Ishikawa (cell line): ENCODE measurements around the gene FRMPD2.

Source experiments
- CREB1 ChIP-seq: IDR thresholded peaks from 2 replicates; pipeline ENCODE4 v1.6.1; 2012; ENCODE audit warnings: low read depth
- EGR1 ChIP-seq: IDR thresholded peaks from 2 replicates; pipeline ENCODE4 v1.6.1; 2012
- EP300 ChIP-seq: IDR thresholded peaks from 2 replicates; pipeline ENCODE4 v1.6.1; 2012; ENCODE audit warnings: borderline replicate concordance
- FOXM1 ChIP-seq: IDR thresholded peaks from 2 replicates; pipeline ENCODE4 v1.6.1; 2012; ENCODE audit warnings: low read depth, borderline replicate concordance
- MAX ChIP-seq: IDR thresholded peaks from 2 replicates; pipeline ENCODE4 v1.6.1; 2012
- NFIC ChIP-seq: IDR thresholded peaks from 2 replicates; pipeline ENCODE4 v1.6.1; 2012
- RAD21 ChIP-seq: IDR thresholded peaks from 2 replicates; pipeline ENCODE4 v1.6.1; 2012; ENCODE audit warnings: low read depth
- REST ChIP-seq: IDR thresholded peaks from 2 replicates; pipeline ENCODE4 v1.6.1; 2012; ENCODE audit warnings: low read depth, mild to moderate bottlenecking
- TAF1 ChIP-seq: IDR thresholded peaks from 2 replicates; pipeline ENCODE4 v1.6.1; 2012; ENCODE audit warnings: low read depth, mild to moderate bottlenecking
- TCF12 ChIP-seq: IDR thresholded peaks from 2 replicates; pipeline ENCODE4 v1.6.1; 2012; ENCODE audit warnings: low read depth
- USF1 ChIP-seq: IDR thresholded peaks from 2 replicates; pipeline ENCODE4 v1.6.1; 2012
- YY1 ChIP-seq: IDR thresholded peaks from 2 replicates; pipeline ENCODE4 v1.6.1; 2012; ENCODE audit warnings: low read depth
- ZBTB7A ChIP-seq: IDR thresholded peaks from 2 replicates; pipeline ENCODE4 v1.6.1; 2012; ENCODE audit warnings: low read depth

FRMPD2 gene

GRCh38 chr10:48309711-48310226, 35.3 kb upstream of the FRMPD2 start:
- TF ChIP-seq EP300 (no peak), RAD21 (peak; percentile 41)

- TF ChIP-seq ZBTB7A = no peak
- no peak for TF ChIP-seq TCF12
- no peak for TF ChIP-seq EP300
Observed at GRCh38 chr10:48307711-48308018, 33.2 kb upstream of the FRMPD2 start.

- no peak for TF ChIP-seq CREB1
- peak; percentile 66 for TF ChIP-seq EGR1
- TF ChIP-seq ZBTB7A = 0 out of 2 replicates have a peak, but pooled peaks have one; percentile 29
Observed at GRCh38 chr10:48306870-48307710, 32.6 kb upstream of the FRMPD2 start.

GRCh38 chr10:48306265-48306869, 31.9 kb upstream of the FRMPD2 start, which contains the start of gene MAPK8:
TSS of gene MAPK8 (plus strand) at chr10:48306677. CDS start at chr10:48401661, 94,984 bp downstream.
- TF ChIP-seq EP300 (0 out of 2 replicates have a peak, but pooled peaks have one; percentile 24), USF1 (peak; percentile 90), MAX (peak; percentile 98), TAF1 (no peak), EGR1 (peak; percentile 58; the same call in 1 of the 2 replicates), CREB1 (peak; percentile 43; the same call in 1 of the 2 replicates)

GRCh38 chr10:48305905-48306264, 31.4 kb upstream of the FRMPD2 start:
- no peak for TF ChIP-seq YY1
- TF ChIP-seq ZBTB7A = no peak
- no peak for TF ChIP-seq NFIC
- TF ChIP-seq USF1 = no peak
- no peak for TF ChIP-seq TCF12

GRCh38 chr10:48302515-48303476, 28.3 kb upstream of the FRMPD2 start:
- peak; percentile 41; the same call in 1 of the 2 replicates for TF ChIP-seq REST
- no peak for TF ChIP-seq ZBTB7A

GRCh38 chr10:48300556-48300955, 26.1 kb upstream of the FRMPD2 start:
- TF ChIP-seq USF1 (no peak), EGR1 (no peak), EP300 (no peak), RAD21 (no peak), NFIC (no peak), CREB1 (no peak), REST (no peak), FOXM1 (no peak), ZBTB7A (no peak), MAX (no peak)
